Glomerular visceral epithelial cell (primary cell): ENCODE data around the gene GPR108.
A peak's percentile ranks its signal among the peaks of the same experiment; 100 is the strongest.

Experiments used
- DNase-seq: peaks from one replicate; pipeline ENCODE4 v3.0.0-alpha.2; 2016; ENCODE audit errors: extremely low spot score

The GPR108 gene

GRCh38 chr19:6737873-6738786, 750 bp upstream of the GPR108 start:
- DNase-seq: peak; percentile 88

GRCh38 chr19:6736917-6737283, 480 bp downstream of the GPR108 start:
- DNase-seq: no peak

- DNase-seq: peak; percentile 88
Measured at GRCh38 chr19:6736169-6736916, 1.0 kb downstream of the GPR108 start.

GRCh38 chr19:6735181-6735911, 2.0 kb downstream of the GPR108 start:
- DNase-seq: no peak

GRCh38 chr19:6734096-6734696, 3.2 kb downstream of the GPR108 start:
- DNase-seq: peak; percentile 45

- no peak for DNase-seq
Measured at GRCh38 chr19:6733338-6734095, 3.9 kb downstream of the GPR108 start.

GRCh38 chr19:6732803-6733337, 4.5 kb downstream of the GPR108 start:
- no peak for DNase-seq

GRCh38 chr19:6731822-6732221, 5.6 kb downstream of the GPR108 start:
- DNase-seq: no peak

- no peak for DNase-seq
Measured at GRCh38 chr19:6730941-6731670, 6.3 kb downstream of the GPR108 start.

GRCh38 chr19:6730153-6730804, 7.1 kb downstream of the GPR108 start:
- DNase-seq: no peak

- no peak for DNase-seq
Measured at GRCh38 chr19:6729573-6730152, 7.7 kb downstream of the GPR108 start.

GRCh38 chr19:6728346-6728745, 9.0 kb downstream of the GPR108 start:
- no peak for DNase-seq

- DNase-seq: peak; percentile 41
Measured at GRCh38 chr19:6725513-6726231, 11.7 kb downstream of the GPR108 start.

GRCh38 chr19:6724631-6725492, 12.5 kb downstream of the GPR108 start:
- DNase-seq: no peak

GRCh38 chr19:6723738-6724137, 13.6 kb downstream of the GPR108 start:
- DNase-seq: peak; percentile 31

GRCh38 chr19:6723108-6723618, 14.2 kb downstream of the GPR108 start:
- DNase-seq: peak; percentile 61

GRCh38 chr19:6721773-6722172, 15.6 kb downstream of the GPR108 start:
- no peak for DNase-seq
